HG03139 (cell line): ENCODE measurements around the gene MTA3.

Experiments used
- ATAC-seq: cut with Tn5 transposase; IDR thresholded peaks from one replicate; pipeline ENCODE4 v1.9.1; 2021; ENCODE audit not compliant: unreplicated experiment

Gene MTA3

GRCh38 chr2:42758751-42759150, 190.3 kb downstream of the MTA3 start:
- no peak for ATAC-seq

- no peak for ATAC-seq
These were observed 193.1 kb downstream of the MTA3 start for GRCh38 chr2:42761554-42761953.

GRCh38 chr2:42762155-42762554, 193.7 kb downstream of the MTA3 start:
- no peak for ATAC-seq

- ATAC-seq, result no peak
These were observed 194.7 kb downstream of the MTA3 start for GRCh38 chr2:42762823-42763804.

DNA sequence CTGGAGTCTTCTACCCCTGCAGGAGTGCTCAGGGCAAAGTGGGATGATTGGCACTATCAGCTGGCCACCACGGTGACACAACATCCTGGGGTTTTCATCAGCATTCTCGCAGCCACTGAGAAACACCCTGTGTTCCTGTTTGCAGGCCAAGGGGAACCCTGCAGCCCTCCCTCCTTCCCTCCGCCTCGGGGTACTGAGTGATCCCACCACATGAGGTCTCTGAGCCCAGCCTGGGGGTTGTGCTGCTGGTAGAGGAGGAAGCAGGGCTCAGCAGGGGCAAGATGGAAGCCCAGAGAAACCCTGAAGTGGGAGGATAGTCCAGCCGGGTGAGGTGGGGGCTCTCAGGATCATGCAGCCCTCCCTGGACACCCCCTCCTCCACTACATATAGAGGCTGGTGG, 195.7 kb downstream of the MTA3 start, which contains the start of gene OXER1:
OXER1 (minus strand) TSS at position 40 of the 400 bp plus-strand sequence. CDS start 73 bp downstream, outside the sequence.
- ATAC-seq, result no peak

GRCh38 chr2:42764901-42765300, 196.5 kb downstream of the MTA3 start:
- no peak for ATAC-seq

- no peak for ATAC-seq
These were observed 197.3 kb downstream of the MTA3 start for GRCh38 chr2:42765686-42766085.

GRCh38 chr2:42767080-42767898, 198.9 kb downstream of the MTA3 start:
- ATAC-seq, result no peak

DNA sequence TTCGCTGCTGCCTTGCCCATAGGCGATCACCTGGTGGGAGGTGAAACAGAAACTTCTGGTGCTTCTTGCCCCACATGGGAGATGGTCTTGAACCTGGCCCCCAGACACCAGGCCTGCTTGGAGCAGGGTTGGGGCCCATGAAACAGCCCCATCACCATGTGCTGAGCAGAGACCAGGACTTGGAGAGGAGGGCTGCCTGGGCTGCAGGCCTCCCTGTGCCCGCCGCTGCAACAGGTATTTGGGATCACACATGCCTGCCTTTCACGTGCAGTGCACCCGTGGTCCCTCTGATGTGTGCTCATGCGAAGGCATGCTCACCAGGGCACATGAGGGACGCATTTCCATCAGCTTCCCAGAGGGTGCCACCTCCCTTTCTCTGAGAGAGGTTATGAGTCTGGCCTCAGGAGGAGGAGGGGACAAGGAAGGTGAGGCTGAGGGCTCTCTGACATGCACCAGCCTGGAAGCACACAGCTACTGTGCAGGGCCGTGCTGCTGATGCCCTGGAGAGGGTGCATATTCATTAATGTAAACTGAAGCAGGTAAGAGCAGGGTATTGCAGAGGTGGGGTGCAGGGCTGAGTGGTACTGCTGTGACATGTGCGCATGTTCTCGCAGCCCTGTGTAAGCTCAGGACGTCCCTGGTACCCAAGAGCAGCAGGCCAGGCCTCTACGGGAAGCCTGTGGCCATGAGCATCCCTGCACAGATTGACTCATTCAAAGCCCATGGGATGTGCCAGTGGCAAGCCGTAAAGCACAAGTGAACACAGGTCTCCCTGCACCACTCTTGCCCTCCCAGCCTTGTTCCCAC, 199.7 kb downstream of the MTA3 start:
- ATAC-seq, result no peak

DNA sequence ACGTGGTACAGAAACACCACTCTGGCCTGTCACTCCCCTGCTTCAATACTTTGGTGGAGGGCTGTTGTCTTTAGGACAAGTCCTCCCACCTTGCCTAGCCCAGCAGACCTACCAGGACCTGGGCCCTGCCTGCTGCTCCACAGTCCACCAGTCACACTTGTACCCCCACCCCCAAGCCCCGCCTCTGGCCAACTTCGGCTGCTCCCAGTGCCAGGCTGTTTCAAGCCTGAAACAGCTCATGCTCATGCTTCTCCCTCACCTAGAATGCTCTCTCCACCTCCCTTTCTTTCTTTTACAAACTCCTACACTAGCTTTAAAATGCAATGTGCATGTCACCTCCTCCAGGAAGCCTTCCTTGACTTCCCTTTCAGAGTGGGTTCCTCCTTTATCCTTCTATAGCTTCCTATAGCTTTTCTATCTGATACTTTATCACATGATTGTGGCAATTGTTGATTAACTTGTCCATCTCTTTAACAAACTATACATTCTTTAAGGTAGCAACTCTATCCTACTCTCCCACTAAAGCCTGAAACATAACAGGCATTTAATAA, 200.3 kb downstream of the MTA3 start:
- no peak for ATAC-seq

DNA sequence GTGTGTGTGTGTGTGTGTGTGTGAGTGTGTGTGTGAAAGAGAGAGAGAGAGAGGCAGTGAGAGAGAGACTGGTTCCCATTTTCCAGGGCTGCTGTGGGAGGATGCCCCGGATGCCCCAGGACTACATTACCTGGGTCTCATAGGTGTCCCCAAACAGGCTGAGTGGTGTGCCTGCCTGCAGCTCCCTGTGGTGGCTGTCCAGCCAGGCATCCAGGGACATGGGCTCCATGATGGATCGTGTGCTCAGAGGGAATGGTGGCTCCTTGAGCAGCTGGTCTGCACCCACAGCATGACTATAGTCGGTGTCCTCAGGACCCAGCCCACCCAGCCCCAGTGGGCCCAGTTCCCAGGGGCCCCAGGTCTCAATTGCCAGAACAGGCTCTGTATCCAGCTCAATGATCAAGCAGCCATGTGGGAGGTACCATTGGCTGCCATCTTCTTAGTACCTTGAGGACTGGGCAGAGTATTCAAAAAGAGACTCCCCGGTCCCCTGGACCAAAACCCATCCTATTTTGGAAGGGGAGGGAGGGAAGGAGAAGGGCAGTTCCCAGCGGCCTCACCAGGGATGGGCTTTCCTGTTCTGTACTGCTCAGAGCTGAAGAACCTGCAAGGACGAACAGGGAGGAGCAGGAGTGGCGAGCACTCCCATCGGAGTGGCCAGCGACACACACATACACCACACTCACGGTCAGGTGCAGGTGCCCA, 201.3 kb downstream of the MTA3 start:
- no peak for ATAC-seq

GRCh38 chr2:42770288-42771131, 202.1 kb downstream of the MTA3 start:
- no peak for ATAC-seq

DNA sequence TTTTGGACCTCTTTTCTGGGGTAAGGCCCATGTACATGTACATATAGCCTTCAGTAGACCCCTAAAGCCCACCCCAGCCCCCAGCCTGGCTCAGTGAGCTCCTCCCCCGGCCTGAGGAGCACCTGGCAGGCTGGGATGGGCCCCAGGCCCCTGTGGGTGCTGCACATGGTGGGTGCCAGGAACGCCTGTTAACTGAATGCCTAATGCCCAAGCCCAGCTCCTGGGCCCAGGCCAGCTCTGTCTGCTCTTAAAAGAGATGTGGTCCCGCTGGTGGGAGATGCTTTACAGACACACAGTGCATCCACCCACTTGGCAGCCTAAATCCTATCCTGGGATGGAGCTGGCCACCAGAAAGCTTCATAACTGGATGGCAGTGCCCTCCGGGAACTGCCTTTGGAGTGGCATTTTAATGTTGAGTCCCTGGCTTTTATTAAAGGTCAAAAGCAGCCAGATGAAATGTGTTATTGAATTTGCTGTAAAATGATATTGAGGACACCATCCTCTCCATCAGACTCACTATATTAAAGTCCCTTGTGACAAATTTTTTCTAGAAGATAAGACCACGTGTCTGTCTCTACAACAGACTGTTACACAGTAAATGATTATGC, 203.2 kb downstream of the MTA3 start:
- no peak for ATAC-seq

GRCh38 chr2:42775186-42775585, 206.8 kb downstream of the MTA3 start:
- no peak for ATAC-seq

DNA sequence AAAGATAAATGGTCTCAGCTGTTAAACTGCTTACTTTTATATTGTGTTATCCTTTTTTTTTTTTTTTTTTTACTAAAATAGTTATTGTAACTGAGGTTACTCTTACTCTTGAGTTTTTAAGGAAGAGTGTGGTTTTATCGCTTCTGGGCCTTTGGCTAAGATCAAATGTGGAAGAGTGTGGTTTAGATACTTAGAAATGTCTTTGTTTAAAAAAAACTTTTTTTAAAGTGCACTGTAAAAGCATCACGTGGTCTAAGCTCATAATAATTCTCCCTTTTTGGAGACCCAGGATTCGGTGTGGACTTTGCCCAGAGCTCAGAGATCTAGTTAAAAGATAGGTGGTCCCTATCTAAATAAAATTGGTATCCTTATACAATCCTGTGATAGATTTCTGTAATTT, 207.4 kb downstream of the MTA3 start:
- no peak for ATAC-seq

- ATAC-seq, result no peak
These were observed 209.7 kb downstream of the MTA3 start for GRCh38 chr2:42777883-42778805.

DNA sequence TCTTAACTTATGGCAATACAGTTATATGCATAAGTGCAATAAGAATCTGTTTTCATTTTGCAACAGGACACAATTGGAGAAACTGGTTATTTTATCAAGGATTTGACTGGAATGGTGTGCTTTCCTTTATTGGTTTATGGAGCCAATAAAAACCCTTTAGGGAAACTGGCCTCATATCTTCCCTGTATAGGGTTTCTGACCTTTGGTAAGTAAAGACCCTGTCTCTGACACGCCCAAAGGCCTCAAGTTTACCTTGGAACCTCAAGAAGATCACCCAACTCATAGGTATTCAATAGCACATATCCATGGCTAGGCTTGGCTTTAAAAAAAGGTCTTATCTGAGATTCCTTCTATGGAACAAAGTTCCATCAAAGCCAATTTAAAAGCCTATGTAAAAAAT, 212.7 kb downstream of the MTA3 start:
- no peak for ATAC-seq

- no peak for ATAC-seq
These were observed 215.1 kb downstream of the MTA3 start for GRCh38 chr2:42783511-42783910.
